HG02759 (cell line): Measurements from ENCODE around the gene CAB39.
A peak's percentile ranks its signal among the peaks of the same experiment; 100 is the strongest.

ENCODE experiments used
- ATAC-seq: cut with Tn5 transposase; IDR thresholded peaks from one replicate; pipeline ENCODE4 v1.9.1; 2021; ENCODE audit warnings: mild to moderate bottlenecking, moderate library complexity; ENCODE audit not compliant: unreplicated experiment

CAB39 gene

DNA sequence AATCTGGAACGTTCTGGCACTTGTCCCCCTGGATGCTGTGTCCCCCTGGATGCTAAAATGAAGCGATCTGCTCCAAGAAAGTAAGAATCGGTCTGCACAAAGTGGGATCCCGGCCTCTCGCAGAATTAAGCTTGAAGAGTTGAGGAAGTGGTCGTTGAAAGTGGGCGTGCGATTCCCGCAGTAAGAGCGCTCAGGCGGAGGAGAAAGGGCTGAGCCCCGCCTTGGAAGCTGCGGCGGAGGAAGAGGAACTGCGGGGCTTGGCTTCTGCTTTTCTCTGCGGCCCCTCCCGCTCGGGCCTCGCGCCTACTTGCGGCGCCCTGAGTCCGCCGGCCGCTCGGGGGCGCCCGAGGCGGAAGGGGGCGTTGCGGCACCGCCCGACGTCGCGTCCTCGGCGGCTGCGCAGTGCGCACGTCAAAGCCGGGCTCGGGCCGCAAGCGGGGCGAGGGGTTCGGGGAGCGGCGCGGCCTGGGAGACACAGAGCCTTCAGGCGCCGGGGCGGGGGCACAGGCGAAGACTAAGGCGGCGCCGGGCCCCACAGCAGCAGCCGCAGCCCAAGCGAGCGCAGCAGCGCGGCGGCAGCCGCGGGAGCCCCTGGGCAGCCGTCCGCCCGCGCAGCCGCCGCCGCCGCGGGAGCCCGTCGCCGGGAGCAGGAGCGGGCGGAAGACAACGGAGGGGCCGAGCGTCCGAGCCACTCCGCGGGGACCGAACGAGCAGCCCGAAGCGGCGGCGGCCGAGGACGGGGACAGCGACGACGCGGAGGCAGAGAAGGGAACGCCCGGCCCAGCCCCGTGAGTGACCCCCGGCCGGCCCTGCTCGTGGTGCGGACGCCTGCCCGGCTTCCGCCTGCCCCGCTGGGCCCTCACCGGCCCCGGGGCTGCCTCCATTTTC, at the start of gene CAB39:
Gene CAB39, plus strand, starts transcription at position 400 of the 888 bp plus-strand sequence. CDS start 47,160 bp downstream, outside the sequence.
- peak; percentile 88 for ATAC-seq

DNA sequence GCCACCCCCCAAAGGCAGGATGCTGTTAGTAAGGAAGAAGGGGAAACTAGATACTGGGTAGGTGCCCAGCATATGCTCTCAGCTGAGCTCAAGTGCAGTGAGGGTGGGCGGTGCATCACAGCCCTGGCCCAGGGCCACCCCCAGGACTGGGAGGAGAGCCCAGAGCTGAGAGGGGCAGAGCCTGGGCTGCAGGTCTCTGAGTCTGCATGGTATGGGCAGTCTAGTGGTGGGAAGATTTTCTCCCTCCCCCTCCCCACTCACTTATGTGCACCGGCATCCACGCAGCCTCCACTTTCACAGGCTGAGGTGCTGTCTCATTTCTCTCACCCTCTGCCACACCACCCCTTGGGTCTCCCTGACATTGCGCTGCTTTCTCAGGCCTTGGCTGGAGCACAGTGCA, 48.5 kb upstream of the CAB39 start:
- no peak for ATAC-seq

DNA sequence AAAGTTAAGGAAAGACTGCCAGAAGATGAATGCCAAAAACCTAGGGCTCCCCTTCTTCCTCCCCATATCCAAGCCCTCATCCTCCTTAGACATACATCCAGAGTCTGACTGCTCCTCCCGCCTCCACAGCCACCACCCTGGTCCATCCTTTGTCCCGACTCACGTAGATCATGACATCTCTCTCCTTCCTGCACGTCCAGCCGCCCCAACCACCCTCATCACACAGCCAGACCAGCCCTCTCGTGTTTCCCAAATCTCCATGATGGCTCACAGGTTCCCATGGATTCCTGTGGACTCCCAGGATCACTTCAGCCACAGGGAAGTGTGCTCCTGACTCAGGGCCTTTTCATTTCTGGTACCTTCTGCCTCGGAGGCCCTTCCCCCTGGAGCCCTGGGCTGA, 47.8 kb upstream of the CAB39 start:
- ATAC-seq = no peak

DNA sequence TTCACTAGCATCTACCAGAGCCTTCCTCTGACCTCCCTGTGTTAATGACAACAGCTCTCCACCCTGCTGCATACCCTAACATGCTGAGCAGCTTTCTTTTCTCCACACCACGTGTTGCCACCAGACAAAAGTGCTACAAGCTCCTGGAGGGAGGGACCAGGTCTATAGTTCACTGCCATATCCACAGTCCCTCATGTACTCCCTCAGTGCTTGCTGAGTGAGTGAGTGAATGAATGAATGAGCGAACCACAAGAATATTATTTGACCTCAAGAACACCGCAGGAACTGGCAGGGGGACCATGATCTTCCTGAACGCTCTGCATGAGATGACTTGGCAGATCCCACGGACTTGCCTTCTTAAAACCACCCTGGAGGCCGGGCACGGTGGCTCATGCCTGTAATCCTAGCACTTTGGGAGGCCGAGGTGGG, 47.4 kb upstream of the CAB39 start:
- peak; percentile 10 for ATAC-seq

DNA sequence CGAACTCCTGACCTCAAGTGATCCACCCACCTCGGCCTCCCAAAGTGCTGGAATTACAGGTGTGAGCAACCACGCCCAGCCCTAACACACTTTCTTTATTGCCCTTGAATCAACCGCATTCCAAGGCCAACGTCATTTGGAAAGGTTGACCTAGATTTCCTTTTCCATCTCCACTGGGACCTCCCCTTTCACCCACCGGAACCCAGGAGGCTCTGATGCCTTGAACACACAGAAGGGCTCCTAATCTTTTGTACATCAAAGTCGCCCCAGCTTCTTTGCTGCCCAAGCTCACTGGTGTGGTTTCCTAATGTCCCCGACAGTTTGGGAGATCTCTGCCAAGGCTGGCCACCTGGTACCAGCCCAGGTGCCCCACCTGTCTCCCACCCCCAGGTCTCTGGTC, 46.2 kb upstream of the CAB39 start:
- ATAC-seq = no peak

DNA sequence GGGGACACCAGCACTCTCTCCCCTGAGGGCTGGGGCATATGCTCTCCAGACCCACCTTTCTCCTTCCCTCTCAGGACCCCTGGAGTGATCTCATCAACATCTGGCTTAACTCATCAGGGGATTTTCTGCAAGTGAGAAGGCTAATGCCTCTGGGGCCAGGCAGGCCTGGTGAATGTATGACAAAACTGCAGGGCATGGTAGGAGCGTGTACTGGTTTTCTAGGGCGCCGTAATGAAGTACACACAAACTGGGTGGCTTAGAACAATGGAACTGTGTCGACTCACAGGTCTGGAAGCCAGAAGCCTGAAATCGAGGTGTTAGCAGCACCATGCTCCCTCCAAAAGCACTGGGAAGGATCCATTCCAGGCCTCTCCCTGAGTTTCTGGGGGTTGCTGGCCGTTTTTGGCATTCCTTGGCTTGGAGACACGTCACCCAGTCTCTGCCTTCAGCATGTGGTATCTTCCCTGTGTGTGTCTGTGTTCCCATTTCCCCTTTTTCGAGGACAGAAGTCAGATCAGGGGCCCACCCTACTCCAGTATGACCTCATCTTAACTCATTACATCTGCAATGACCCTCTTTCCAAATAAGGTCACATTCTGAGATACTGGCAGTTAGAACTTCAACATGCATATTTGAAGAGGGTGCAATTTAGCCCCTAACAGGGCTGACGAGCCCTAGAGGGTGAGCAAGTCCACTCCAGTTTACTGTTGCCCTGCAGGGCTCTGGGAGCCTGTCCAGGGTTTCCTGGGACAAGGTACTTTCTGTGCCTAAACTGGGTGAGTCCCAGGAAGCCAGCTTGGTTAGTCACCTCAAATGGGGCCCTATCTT, 45.5 kb upstream of the CAB39 start:
- no peak for ATAC-seq

DNA sequence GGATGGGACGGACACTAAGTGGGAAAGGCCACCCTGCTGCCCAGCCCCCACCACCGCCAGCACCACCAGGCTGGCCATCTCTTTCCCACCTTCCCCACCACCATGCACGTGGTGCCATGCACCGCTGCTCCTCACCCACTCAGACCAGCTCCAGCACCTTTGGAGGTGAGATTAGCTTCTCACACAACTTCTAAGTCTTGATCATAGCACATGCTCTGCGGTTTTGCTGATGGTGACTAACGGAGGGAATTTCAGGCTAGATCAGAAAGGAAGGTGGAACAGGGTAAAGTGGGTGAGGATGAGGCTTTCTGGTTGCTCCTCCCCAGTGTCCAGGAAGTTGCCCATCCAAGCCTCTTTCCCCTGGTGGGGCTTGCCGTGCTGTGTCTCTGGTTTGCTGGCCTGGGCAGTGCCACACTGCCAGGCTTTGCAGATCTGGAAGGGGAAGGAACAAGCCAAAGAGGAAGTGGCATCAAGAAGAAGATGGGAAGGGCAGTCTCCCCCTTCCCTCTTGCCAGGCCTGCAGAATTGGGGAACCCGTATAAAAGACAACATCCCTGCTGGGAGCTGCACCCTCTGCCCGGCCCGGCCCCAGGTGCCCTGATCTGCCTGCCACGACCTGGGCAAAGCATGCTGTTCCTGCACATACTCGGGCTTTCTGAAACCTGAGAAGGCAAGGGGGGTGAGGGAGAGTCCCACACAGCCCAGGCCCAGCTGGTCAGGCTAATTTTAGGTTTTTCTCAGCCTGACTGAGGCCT, 44.3 kb upstream of the CAB39 start:
- ATAC-seq = peak; percentile 69

DNA sequence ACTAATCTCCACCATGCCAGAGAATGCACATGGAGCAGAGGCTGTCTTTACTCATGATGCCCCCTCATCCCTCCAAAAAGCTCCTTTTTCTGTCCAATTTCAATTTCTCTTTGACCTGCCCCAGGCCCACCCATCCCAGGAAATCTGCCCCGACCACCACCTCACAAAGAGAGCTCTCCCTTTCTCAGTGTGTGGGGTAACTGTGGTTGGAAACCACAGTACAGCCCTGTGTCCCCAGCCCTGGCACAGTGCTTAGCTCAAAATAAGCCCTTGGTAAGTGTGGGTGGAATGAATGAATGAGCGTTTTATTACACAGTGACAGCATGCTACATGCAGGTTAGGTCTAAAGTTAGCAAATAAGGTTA, 43.7 kb upstream of the CAB39 start:
- ATAC-seq = peak; percentile 51

DNA sequence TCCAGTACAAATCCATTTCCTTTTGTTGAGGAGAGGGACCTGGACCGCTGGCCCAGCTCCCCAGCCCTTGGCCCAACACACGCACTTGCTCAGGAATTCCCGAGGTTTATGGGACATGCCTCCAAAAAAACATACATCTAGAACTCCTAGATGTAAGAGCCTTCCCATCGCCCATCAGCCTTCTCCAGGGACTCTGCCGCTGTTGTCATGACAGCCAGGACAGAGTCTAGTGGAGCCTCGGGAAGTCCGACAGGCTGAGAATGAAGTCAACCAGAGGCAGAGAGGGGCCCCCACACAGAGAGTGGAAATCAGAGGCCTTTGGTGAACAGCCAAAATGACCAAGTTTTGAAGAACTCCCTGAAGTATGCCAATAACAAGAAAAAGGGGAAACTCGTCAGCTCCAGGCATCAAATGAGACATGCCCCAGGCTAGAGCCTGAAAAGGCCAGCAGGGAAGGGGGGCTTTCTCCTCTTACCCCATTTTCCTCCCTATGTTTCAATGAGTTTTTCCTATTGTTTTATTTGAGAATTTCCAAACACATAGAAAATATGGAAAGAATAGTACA, 43.2 kb upstream of the CAB39 start:
- no peak for ATAC-seq

DNA sequence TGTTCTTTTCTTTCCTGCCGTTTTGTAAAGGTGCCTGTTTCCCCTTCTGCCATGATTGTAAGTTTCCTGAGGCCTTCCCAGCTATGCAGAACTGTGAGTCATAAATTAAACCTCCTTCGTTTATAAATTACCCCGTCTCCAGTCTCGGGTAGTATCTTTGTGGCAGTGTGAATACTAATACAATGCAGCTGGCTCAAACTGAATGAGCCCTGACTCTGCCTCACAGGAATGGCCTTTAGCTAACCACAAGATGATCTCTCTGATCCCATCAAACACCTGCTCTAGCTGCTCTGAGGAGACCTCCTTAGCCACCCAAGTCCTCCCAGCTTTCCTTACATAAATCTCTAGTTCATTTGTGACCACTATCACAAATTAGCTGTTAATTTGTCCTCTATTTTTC, 41.5 kb upstream of the CAB39 start:
- ATAC-seq = no peak

DNA sequence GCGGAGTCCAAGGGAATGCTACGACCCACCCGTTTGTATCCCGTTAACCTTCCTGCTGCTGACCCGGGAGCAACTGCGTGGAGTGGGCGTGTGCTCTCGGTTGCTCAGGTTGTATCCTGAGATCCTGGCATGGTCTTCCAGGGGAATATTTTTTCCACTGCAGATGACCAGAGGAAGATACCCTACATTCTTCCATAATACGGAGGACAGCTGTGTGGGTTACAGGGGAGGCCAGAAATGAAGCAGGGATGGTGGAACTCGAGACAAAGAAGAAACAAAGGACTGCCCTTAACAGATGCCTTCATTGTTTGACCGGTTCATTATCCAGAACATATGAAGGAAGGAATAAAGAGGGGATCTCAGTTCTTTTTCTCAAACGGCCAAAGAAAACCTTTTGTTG, 39.8 kb upstream of the CAB39 start:
- ATAC-seq = no peak

DNA sequence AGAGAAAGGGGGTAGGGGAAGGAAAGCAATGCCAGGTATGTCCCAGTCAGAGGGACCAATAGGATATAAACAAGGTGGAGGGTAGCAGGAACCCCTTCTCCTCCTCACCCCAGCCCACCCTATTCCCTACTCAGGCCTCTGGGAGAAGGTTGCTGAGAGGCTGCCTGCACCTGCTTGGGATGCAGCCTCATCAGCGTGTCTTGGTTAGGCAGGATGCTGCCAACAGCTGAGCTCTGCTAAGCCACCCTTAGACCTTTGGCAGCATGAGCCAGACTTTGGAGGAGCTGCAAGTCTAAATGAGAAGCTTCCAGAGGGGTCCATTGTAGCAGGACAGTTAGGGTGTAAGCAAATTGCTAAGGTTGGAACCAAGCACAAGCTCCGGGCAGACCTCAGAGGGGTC, 38.2 kb upstream of the CAB39 start:
- ATAC-seq = no peak

DNA sequence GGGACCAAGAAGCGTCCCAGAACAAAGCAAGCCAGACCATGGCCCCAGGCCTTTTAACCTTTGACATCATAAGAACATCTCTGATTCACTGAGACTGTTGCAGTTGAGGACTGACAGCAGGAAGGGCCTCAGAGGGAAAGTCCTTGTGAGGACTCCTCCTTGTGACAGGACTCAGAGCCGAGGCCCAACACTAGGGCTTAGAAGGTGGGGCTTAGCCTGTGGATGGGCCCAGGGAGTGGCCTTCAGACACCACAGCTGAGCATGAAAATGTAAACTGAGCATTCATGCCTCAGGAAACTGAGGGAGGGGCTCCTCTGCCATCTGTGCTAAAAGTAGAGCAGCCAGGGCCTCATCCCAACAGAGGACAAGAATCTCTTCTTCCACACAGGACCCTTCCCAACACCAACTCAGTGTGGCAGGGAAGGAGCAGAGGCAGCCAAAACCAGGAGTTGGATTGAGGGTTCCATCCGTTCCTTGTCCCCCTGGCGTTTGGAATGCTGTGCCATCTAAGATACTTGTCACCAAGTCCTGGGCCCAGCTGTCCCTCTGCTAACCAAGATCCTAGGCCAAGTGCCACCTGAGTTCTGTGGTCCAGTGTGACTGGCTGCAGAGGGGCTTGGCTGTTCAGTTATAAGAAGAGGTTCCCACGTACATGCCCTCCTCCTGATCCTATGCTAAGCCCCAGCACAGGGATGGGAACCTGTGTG, 37.5 kb upstream of the CAB39 start:
- ATAC-seq = no peak

DNA sequence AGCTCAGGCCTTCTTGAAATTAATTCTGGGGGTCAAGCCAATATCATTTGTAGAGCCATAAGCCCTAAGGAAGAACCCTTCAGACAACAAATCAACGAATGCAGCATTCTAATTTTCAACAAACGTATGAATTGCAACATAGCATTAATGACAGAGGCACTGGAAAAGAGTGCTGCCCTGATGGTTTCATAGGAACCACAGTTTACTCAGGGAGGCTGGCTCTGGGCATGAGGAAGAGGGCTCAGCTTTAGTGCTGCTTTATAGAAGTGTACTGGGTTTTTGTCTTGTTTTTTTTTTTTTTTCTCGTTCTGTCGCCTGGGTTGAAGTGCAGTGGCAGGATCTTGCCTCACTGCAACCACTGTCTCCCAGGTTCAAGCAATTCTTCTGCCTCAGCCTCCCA, 36.1 kb upstream of the CAB39 start:
- ATAC-seq = no peak

DNA sequence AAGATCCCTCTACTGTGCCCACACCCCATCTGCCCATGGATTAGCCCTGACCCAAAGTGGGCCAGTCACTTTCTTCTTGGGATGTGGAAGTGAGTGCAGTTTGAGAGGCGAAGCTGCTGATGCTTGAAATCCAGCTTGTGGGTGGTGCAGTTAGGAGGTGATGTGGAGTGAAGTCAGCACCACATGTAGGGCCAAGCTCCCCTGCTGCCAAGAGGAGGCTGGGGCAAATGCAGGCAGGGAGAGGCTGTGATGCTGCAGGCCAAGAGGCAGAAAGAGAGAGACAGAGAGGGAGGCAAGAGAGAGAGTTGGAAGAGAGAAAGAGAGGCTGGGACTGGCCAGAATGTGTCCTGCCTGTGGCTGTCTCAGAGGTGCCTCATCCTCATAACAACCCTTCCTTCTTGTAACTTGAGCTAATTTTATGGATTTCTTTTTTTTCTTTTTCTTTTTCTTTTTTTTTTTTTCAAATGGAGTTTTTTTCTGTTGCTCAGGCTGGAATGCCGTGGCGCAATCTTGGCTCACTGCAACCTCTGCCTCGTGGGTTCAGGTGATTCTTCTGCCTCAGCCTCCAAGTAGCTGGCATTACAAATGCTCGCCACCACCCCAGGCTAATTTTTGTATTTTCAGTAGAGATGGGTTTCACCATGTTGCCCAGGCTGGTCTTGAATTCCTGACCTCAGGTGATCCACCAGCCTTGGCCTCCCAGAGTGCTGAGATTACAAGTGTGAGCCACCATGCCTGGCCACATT, 35.3 kb upstream of the CAB39 start:
- ATAC-seq = no peak

DNA sequence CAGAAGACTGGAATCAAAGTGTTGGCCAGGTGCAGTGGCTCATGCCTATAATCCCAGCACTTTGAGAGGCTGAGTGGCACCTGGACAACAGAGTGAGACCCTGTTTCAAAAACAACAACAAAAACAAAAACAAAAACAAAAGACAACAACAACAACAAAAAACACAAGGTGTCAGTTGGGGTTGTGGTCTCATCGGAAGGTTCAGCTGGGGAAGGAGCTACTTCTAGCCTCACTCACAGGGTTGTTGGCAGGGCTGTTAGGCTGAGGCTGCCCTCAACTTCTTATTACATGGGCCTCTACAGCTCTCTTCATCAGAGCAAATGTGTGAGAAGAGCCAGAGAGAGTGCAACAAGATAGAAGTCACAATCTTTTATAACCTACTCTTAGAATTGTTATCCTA, 34.6 kb upstream of the CAB39 start:
- no peak for ATAC-seq

DNA sequence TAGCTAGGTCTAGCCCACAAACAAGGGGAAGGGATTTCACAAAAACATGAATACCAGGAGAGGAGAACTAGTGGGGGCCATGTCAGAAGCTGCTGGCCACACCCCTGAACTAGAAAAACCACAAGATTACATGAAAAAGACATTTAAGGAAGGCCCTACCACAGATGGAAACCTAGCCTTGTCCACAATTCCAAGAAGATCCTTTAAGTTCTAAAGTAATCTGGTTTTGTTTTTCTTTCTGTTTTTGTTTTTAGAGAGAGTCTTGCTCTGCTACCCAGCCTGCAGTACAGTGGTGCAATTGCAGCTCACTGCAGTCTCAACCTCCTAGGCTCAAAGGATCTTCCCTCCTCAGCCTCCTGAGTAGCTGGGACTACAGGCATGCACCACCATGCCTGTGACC, 34.2 kb upstream of the CAB39 start:
- ATAC-seq = no peak

DNA sequence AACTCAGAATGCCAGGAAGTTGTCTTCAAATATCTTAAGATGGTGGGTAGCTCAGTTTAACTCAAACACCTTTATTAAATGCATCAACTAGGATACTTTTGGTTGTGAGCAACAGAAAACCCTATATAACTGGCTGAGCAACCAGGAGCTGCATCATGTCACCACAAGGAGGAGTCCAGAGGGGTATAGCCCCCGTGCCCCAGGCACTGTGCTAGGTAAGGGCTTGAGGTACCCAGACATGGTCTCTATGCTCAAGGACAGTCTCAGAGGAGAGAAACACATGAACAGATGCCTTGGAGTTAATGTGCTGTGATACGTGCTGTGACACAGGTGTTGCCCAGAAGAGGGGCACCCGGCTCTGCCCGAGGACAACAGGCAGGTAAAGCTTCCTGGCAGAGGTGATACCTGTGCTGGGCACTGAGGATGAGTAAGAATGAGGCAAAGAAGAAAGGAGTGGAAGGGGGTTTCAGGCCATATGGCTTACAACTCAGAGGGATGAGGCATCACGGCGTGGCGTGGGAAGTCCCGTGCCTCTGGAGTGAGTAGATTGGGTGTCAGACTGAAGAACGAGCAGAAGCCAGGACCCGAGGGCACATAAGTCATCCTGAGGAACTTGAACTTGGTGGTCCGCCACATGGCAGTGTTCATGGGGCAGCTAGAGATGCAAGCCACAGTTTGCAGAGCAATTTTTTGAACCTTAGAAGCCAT, 32.0 kb upstream of the CAB39 start:
- no peak for ATAC-seq

DNA sequence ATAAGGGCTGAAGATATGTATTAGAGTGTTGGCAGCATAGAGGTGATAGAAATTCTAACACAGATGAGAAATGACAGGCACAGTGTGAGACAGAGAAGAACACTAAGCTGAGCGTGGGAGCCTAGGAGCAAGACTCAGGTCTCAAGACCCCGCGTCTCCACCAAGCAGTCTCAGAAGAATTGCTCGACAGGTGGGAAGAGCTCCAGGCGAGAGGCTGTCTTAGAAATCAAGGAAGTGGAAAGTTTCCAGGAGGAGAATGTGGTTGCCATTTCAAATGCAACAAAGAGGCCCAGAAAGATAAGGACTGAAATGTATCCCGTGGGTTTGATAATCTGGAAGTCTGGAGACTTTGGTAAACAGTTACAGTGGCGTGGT, 31.5 kb upstream of the CAB39 start:
- no peak for ATAC-seq
